K562 (cell line): ENCODE results near the gene COL15A1. TPM values are rescaled to one million over a fixed set of nuclear protein-coding genes. Genes with fewer than 3 reads are reported as not detected.

Source experiments
- E2F6 ChIP-seq, 2 experiments: IDR thresholded peaks; 2 replicates each; pipeline ENCODE4 v1.6.1; 2011; ENCODE audit warnings: borderline replicate concordance in 1 of 2, control low read depth in 1 of 2, low read depth in 1 of 2, low read length in 1 of 2, mild to moderate bottlenecking in 1 of 2, mixed read lengths in 1 of 2, moderate library complexity in 1 of 2; ENCODE audit not compliant: insufficient read depth in 1 of 2, insufficient read length in 1 of 2, poor library complexity in 1 of 2, severe bottlenecking in 1 of 2; ENCODE audit errors: extremely low read depth in 1 of 2
- FOXK2 ChIP-seq, 2 experiments: fragments of 450-650 bp; IDR thresholded peaks in 1 of 2; conservative IDR thresholded peaks in 1 of 2; 2 replicates each; pipeline ENCODE4 v1.6.1; 2016; ENCODE audit warnings: low read depth in 2 of 2, mild to moderate bottlenecking in 1 of 2
- GTF2F1 ChIP-seq: IDR thresholded peaks from 2 replicates; pipeline ENCODE4 v1.6.1; 2011; ENCODE audit warnings: low read depth, low read length, improper control_type of control experiment
- KDM2B ChIP-seq: fragments of 250-450 bp; sonication (Bioruptor Pico); IDR thresholded peaks from 2 replicates; pipeline ENCODE4 v1.8.0; 2021; ENCODE audit warnings: mild to moderate bottlenecking, moderate library complexity
- L3MBTL2 ChIP-seq: fragments of 450-650 bp; IDR thresholded peaks from 2 replicates; pipeline ENCODE4 v1.6.1; 2016; ENCODE audit warnings: mild to moderate bottlenecking, moderate library complexity
- NCOR1 ChIP-seq: fragments of 450-650 bp; IDR thresholded peaks from 2 replicates; pipeline ENCODE4 v1.6.1; 2016; ENCODE audit warnings: mild to moderate bottlenecking, moderate library complexity
- NR2C1 ChIP-seq, 2 experiments: fragments of 450-650 bp; IDR thresholded peaks; 2 replicates each; pipeline ENCODE4 v1.6.1; 2017; ENCODE audit warnings: mild to moderate bottlenecking in 2 of 2, antibody characterized with exemption in 1 of 2, inconsistent platforms in 1 of 2, missing compliant biosample characterization in 1 of 2, missing genetic modification characterization in 1 of 2
- SMAD4 ChIP-seq: fragments of 250-450 bp; sonication (Bioruptor Pico); conservative IDR thresholded peaks from 2 replicates; pipeline ENCODE4 v1.8.0; 2021; ENCODE audit warnings: inconsistent platforms, mild to moderate bottlenecking, moderate library complexity
- TOE1 ChIP-seq, 2 experiments: fragments of 450-650 bp in 1 of 2; sonication (generic) in 1 of 2; formaldehyde crosslinking in 1 of 2; IDR thresholded peaks; 2 replicates each; pipeline versions ENCODE4 v1.7.1 to v1.8.0; 2016 to 2022; ENCODE audit warnings: borderline replicate concordance in 2 of 2, mild to moderate bottlenecking in 2 of 2, antibody characterized with exemption in 1 of 2, inconsistent platforms in 1 of 2, low read depth in 1 of 2, missing genetic modification reagents in 1 of 2, moderate library complexity in 1 of 2
- ZNF354B ChIP-seq: fragments of 250-450 bp; sonication (Bioruptor Pico); IDR thresholded peaks from 2 replicates; pipeline ENCODE4 v1.4.0; 2020
- polyA plus RNA-seq, 8 experiments: library from polyadenylated mRNA; depleted of rRNA in 4 of 8; stranded (reverse) in 5 of 8; unstranded in 3 of 8; fragments of >200 nt; fragmentation: Nextera tagmentation in 2 of 8; fragmentation: Illumina TruSeq in 1 of 8; extraction: Ambion mirVana in 2 of 8; extraction: Trizol in 1 of 8; gene quantifications; 2 replicates each; pipeline versions ENCODE4 v1.2.1 to v1.2.3, GENCODE V29; 2011 to 2014; ENCODE audit warnings: inconsistent platforms in 1 of 8, missing spikeins in 1 of 8
- total RNA-seq, 7 experiments: library from RNA; depleted of rRNA in 6 of 7; stranded (reverse); fragments of >200 nt in 6 of 7; fragmentation: Illumina TruSeq in 2 of 7; extraction: Trizol in 2 of 7; gene quantifications; 2 replicates each; pipeline versions ENCODE4 v1.2.1 to v1.2.3, GENCODE V29; 2011 to 2021; ENCODE audit warnings: low replicate concordance in 1 of 7

The COL15A1 gene
- total and polyA plus RNA-seq, 9 of the 15 experiments (the other 6 are each of a cell fraction or from before 2014, with no cell fraction given), result 0.46 to 5.1 (median 2.6) TPM

- TF ChIP-seq GTF2F1, result no peak
- peak in 1 of 2 experiments; percentile 25; a peak in 1 of 4 replicates for TF ChIP-seq FOXK2 (conservative IDR thresholded peaks at IDR 0.05 in 1 of 2, IDR thresholded peaks at IDR 0.05 in 1 of 2; ENCODE audit: low read depth in 2 of 2)
- no peak for TF ChIP-seq TOE1 (IDR thresholded peaks at IDR 0.05; ENCODE audit: borderline replicate concordance)
- no peak for TF ChIP-seq TOE1 (CRISPR knock-in tag; IDR thresholded peaks at IDR 0.05; ENCODE audit: borderline replicate concordance, low read depth)
- peak; percentile 89 for TF ChIP-seq L3MBTL2
- no peak for TF ChIP-seq KDM2B (CRISPR knock-in tag)
- peak in 1 of 2 experiments; percentile 18 for TF ChIP-seq E2F6 (IDR thresholded peaks at IDR 0.05; ENCODE audit: borderline replicate concordance in 1 of 2, extremely low read depth in 1 of 2, insufficient read depth in 1 of 2, insufficient read length in 1 of 2, low read depth in 1 of 2, low read length in 1 of 2, poor library complexity in 1 of 2, severe bottlenecking in 1 of 2)
- TF ChIP-seq SMAD4 (CRISPR knock-in tag), result peak; percentile 71
- TF ChIP-seq NR2C1 (IDR thresholded peaks at IDR 0.05), result no peak
- TF ChIP-seq NR2C1 (tag; IDR thresholded peaks at IDR 0.05), result 0 out of 2 replicates have a peak, but pooled peaks have one; percentile 41
- no peak for TF ChIP-seq ZNF354B (CRISPR knock-in tag)
- TF ChIP-seq NCOR1, result no peak
These were observed 149.2 kb downstream of the COL15A1 start (continued) for GRCh38 chr9:99092643-99093491.
